ENCODE data around the gene DLGAP1.
A peak's percentile ranks its signal among the peaks of the same experiment; 100 is the strongest.

DLGAP1 gene

DNA sequence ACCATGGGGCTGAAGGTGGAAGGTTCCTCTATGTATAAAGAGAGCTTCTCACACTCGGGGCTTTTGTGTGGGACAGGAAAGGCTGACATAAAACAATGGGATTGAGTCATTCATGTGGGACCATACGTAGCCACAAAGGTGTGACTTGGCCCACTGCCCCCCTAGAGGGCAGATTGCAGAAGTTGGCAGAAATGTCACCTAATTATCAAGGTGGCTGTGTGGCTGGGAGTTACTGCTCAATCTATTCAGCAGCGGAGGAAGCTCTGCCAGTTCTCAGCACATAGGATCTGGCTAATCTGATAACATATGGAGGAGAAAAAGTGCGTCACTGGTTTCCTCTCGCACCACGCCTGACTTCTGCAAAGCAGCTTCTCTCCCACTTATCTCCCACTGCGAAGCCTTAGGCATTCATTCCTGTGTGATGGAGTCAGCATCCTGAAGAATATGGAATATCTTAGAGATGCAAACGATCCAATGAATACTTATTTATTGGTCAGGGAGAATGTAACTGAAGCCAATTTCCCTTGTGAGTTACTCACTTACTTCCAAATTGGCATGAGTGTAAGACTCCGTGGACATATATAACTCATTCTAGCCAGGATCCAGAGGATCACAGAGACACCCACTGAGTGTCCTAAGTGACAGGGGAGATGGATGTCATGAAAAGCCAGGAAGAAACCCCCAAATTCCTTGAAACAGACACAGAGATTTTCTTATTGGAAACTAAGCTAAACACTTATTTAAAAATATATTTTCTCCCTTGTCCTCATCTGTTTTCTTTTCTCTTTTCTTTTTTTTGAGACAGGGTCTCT lies 660.4 kb downstream of the DLGAP1 start:
- DNase-seq: peak; percentile 84

DNA sequence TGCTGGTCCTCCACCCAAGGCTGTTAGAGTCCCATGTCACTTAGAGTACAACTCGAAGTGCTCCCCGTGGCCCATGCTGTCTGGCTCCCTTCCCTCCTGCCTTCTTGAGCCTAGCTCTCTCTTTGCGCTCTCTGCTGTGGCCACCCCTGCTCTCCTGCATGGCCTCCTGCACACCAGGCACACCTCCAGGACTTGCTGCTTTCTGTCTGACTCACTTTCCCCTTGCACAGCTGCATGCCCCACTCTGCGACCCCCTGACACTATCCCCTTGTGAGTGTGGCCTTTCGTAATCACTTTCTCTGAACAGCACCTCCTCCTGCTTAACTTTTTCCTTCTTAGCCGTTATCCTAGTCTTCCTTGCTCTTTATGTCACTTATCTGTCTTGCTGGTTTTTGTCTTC lies 661.6 kb downstream of the DLGAP1 start:
- DNase-seq: no peak

DNA sequence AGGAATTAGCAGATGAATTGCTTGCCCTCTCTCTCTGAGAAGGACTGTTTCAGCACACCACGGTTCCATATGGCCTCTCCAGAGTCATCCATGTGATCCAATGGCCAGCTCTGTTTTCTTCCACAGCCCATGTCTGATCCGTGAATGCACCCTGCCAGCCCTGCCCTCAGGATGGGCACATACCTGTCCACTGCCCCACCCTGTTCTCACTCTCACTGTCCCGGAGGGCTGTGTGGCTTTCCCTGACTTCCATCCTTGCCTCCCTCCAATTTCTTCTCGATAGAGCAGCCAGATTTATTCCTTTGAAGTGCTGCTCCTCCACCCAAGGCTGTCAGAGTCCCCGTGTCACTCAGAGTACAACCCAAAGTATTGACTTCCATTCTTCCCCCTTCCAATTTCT lies 662.0 kb downstream of the DLGAP1 start:
- no peak for DNase-seq

DNA sequence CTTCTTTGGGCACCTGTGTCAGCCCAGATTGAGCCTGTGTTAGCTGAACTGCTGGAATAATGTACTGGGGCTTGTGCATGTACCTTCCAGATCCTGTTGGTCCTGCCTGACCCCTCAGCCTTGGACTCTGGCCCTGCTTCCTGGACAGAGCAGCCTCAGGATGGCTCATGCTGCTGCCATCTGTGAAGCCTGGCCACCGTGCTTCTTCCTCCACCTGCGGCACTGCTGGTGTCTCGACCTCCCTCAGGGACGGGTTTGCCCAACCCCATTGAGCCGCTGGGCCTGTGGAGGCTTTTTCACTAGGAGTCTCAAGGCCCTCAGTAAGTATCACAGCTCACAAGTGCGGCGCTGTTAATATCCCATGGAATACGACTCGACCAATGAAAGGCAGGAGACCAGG lies 662.4 kb downstream of the DLGAP1 start:
- no peak for DNase-seq

DNA sequence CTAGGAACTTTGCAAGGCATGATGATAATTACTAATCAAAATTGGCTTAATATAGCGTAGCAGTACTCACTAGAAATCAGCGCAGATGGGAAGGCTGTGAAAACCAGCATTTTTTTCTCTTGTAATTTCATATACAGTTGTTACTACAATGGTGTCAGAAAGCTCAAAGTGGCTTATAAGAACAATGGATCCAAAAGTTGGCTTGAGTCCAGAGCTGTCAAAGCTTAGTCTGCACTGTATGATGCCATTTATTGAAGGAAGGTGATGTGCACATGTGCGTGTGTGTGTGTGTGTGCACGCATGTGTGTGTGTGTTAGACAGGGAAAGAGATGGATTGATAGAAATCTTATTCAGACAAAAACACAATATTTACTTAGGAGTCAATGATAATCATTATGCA lies 663.9 kb downstream of the DLGAP1 start:
- DNase-seq: no peak

DNA sequence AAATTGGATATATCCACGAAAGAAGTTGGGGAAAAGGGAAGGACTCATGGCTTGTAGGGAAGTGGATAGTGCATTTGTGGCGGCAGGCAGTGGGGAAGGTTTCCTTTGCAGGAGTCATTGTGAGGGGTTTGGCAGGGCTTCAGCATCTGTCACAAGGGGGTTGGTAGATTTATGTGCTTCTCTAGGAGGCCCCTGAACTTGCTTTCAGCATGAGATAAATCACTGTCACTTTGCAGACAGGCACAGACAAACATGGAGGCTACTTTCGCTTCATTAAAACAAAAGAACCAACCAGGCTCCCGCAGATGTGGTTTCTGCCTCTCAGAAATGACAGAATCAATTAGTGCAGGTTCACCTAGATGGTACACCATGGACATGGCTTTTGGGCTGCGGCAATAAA lies 664.4 kb downstream of the DLGAP1 start:
- no peak for DNase-seq

DNA sequence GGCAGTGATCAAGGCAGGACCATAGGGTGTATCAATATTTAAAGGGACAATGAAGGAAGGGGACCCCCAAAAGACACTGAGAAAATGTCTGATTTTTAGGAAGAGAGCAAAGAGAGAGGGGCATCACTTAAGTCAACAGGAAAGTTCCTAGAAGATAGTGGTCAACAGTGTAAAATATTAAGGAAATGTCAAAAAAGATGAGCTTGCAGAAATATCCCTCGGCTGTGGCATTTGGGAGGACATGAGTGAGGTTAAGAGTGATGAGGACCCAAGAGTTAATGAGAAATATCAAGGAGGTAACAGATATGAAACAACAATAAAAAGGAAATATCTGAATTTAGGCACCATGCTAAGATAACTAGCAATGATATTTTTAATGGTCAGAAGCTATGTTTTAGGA lies 665.6 kb downstream of the DLGAP1 start:
- no peak for DNase-seq

DNA sequence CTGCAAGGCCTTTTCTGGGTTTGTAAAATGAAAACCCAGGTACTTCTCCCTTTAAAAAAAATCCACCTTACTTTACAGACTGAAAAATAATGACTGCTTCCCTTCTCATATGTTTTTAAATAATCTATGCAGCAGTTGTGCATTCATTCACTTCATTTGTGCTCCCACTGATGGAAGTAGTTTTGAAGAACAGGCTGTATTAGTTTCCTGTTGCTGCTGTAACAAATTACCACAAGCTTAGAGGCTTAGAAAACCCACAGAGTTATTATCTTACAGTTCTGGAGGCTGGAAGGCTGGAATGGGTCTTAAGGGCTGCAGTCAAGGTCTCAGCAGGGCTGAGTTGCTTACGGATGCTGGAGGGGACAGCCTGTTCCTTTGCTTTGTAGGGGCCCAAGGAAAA lies 670.2 kb downstream of the DLGAP1 start:
- DNase-seq: no peak

DNA sequence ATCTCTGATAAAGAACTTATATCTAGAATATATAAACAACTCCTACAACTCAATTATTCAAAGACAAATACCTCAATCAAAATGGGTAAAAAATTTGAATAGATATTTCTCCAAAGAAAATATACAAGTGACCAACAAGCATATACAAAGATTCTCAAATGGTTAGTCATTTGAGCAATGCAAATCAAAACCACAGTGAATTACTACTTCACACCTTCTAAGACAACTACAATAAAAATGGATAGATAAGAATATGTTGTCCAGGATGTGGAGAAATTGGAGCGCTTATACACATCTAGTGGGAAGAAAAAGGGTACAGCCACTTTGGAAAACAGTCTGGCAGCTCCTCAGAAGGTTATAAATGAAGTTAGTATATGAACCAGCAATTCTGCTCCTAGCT lies 672.2 kb downstream of the DLGAP1 start:
- no peak for DNase-seq

DNA sequence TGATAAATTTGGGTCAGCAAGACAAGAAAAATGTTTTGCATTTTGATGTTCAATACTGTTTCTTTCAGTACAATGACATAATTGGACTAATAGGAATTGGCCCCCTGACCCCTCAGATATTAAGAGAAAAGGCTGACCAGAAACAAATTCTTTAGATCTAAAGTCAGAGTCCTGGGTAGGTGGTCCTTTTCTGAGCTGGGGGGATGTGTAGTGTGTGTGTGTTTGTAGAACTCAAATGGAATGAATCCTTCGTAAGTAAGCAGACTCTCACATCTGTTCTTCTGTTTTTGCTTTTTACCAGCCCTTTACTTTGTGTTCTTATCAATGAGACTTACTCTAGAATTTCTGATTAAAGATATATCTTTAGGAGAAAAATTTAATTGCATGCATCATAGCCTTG lies 677.4 kb downstream of the DLGAP1 start:
- no peak for DNase-seq

DNA sequence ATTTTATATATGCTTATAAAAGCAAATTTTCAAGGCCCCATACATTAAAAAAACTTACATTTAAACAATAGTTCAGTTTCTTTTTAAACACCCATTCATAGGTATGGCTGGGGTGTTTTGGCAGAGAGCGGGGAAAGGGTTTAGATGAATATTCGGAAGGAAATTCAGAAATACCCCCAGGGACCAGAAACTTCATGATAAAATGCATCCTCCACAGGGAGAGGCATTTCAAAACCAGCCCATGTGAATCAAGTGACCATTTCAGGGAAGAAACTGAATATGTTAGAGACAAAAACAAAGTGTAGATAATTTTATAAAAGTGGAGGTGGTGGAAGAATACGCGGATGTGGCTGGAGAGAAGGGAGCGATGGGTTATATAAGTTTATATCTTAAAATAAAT lies 678.0 kb downstream of the DLGAP1 start:
- DNase-seq: no peak

DNA sequence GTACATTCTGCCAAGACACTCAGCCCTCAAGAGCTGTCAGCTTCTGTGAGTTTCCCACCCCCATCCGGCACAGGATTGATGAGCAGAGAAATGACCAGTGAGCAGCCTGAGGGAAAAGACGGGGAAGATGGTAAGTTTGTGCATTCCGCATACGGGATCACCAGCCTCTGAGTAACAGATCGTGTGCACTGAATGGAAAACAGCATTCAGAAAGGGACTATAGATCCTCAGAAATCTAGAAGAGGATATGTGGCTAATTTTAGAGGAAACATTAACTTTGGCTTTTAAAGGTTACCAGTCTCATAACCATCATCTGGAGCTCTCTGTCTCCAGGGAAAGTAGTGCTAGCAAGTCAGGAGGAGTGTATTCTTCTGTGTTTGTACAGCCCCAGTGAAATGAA lies 679.1 kb downstream of the DLGAP1 start:
- DNase-seq: no peak

DNA sequence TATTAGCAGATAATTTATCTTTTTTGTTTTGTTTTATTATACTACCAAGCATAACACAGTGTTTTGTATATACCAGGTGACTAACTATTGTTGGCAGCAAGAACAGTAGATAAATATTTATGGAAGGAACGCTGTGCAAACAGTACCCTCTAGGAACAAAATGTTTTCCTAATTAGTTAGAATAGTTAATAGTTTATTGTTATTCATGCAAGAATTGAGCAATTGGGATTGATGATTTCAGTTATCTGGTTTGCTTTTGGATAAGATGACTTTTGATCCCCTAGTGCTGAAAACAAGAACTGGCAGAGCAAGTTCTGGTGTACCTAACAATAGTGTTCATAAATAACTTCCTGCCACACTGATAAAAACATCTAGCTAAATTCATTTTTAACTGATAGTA lies 681.8 kb downstream of the DLGAP1 start:
- DNase-seq: no peak

DNA sequence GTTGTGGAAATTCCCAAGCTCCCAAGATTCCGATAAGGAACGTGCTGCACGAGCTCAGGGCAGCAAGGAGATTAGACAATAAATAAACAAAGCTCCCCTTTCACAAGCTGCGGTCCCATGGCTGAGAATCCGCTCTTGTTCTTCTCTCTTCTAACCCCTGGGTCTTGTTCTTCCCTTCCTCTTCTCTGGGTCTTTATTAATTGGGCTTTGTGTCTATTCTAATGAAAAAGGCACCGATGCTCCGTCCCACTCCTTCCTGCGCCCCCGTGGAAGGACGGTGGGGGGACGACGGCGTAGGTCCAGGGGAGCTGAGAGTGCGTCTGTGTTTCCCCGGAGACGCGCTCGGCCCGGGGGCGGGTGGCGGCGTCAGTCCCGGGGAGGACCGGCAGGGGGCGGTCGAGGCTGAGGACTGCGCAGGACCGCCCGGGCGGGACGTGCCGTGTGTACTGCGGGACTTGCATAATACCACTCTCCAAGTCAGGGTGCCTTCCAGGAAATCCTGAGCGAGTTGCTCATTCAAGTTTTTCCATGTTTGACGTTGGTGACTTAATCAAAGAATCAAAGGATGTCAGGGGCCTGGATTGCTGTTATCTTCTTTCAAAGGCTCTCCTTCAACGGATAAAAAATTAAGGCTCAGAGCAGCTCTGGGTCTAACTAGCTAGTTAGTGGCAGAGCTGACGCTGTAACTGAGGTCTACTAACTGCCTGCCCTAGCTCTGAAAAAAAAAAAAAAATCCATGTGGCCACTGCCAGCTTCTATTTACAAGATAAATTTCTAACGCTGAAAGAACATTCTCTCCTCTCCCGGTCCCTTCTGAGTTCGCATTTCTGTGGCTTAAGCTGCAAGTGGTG lies 683.8 kb downstream of the DLGAP1 start:
- peak; percentile 61 for DNase-seq

DNA sequence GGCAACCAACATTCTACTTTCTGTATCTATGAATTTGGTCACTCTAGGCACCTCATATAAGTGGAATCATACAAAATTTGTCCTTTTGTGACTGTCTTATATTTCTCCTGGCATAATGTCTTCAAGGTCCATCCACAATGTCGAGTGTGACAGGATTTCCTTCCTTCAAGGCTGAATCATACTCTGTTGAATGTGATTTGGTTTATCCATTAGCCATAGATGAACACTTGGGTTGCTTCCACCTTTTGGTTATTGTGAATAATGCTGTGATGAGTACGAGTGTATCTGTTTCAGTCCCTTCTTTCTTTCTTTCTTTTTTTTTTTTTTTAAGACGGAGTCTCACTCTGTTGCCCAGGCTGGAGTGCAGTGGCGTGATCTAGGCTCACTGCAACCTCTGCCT lies 693.8 kb downstream of the DLGAP1 start:
- DNase-seq: no peak

DNA sequence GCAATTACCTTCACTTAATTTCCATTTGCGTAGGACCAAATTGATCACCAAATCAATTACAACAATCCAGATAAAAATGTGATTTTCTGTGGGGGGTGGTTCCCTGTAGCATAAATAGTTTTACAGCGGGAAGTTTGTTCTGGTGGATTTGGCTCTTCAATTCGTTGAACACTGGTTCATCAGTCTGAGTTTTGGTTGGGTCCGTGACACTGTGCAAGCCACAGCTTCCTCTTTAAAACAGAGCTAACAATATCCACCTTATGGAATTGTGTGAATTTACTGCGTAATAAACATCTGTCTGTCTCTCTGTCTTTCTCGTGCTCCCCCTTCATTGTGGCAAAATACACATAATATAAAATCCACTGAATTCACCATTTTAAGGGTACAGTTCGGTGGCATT lies 694.4 kb downstream of the DLGAP1 start:
- DNase-seq: no peak

DNA sequence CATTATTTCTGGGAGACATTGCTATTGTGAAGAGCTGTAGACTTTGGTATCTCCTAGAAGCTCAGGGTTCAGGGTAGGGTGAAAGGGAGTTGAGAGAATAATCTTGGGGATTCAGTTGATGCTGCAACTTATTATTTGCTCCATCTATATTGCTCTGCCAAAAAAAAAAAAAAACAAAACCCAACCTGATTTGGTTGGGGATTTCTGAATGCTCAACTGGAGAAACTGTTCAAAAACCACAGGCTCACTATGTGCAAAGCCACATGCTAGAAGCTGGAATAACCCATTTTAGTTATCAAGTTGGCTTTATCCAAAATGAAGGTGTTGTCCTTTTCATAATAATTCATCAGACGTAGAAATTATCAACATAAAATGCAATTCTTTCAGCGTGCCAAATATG lies 696.0 kb downstream of the DLGAP1 start:
- DNase-seq: no peak

DNA sequence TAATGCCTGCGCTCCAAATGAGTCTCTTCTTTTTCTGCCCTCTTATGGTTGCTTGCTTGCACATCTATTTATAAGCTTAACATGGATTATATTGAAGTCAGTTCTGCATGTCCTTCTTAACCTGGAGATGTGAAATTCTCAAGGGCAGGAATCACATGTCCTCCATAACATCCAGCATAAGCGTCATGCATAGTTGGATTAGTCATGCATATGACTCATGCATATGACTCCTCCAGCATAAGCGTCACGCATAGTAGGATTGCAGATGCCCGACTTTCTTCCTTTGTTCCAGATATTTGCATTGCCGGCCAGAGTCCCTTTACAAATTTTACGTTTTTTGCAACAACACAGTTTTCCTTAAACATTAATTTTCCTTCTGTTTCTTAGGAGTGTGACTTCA lies 696.6 kb downstream of the DLGAP1 start:
- DNase-seq: no peak

DNA sequence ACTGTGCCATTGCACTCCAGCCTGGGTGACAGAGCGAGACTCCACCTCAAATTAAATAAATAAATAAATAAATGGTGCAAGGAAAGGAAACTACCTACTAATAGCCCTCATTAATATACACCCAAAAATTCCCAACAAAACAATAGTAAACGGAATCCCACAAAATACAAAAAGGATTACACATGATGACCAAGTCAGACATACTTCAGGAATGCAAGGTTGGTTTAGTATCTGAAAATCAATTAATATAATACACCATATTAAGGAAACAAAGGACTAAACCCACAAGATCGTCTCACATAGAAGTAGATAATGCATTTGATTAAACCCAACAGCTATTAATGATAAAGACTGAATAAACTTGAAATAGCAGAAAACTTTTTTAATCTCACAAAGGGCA lies 697.7 kb downstream of the DLGAP1 start:
- DNase-seq: no peak

DNA sequence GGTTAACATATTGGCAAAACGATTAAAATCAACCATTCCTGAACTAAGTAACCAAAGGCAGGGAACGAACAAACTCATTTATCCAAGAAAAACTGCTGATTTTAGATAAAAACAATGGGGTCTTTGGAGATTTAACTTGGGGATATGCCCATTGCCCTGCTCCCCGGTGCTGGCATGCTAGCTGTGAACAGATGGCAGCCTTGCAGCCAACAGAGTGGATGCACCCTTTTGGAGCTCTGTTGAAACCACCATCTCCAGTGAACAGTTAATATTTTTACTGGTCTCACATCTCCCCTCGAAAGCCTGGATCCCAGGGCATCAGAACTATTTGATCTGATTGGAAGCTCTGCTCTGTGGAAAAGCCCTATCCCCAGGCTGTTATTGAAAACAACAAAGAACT lies 702.0 kb downstream of the DLGAP1 start:
- no peak for DNase-seq

DNA sequence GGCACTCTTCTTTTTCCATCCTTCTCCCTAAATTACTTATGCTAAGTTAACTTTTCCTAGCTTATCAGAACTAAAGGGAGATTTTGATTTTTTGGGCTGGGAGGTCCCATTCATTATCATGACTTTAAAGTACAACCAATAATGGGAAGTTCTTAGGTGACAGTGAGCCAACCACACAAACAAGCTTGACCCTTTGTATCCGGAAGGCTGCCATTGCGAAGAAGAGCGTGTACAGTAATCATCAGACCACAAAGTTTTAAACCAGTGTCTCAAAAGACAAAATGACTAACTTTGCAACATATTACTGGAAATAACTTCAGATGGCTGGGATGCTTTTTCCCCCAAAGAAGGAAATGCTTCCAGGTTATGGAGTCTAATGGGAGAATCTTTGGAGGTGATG lies 707.0 kb downstream of the DLGAP1 start:
- no peak for DNase-seq

DNA sequence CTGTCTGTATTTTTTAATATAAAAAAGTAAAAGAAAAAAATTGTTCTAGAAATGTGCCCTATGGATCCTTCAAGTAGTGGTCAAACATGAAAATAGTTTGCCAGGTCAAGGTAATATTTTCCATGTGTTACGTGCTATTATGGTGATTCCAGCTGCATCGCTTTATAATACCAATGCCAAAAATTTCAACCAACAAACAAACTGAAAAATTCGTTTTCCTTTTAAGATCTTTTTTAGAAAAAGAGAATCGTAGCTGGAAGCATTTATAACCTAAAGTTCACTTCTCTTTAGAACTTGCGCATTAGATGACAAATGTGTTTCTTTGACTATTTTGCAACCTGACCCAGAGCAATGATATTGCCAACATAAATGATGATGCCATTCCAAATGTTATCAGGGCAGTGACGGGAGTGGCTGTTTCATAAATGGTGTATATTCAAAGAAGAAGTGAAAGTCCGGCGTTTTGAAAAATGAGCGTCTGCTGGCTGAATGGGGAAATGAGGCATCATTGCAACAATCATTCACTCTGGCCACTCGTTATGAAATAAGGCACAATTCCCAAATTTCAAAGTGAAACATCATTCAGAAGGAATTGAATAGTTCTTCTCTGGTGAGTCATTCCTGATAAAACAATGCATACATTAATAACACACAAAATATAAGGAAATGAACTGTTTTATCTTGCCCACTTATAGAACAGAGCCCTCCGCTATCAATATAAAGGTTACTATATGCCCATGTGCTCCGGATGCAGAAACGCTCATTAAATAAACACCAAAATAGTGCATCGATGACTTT lies 707.7 kb downstream of the DLGAP1 start:
- DNase-seq: no peak

DNA sequence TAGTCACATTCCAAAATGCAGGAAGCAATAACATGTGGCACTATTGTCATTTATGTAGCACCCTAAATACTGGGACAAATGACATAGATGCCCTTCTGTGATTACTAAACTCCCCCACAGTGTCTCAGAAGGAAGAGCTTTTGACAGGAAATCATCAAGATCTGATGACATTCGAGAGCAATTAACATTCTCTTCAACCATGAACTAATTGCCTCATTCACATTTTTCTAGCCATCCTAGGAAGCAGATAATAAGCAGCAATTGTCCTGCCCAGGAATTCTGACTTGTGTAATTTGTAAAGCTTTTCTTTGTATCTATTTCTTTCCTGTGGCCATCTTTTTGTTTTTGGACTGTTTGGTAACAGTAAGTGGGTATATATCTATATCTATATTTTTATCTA lies 712.6 kb downstream of the DLGAP1 start:
- DNase-seq: no peak

DNA sequence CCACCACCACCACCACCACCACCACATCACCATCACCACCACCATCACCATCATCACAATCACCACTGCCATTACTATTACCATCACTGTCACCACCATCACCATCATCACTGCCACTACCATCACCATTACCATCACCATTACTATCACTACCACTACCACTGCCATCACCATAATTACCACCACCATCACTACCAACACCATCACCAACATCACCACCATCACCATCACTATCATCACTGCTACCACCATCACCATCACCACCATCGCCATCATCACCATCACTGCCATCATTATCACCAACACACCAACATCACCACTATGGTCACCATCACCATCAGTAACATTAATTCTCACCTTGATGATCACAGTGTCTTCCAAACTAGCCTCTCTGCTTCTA lies 713.8 kb downstream of the DLGAP1 start:
- DNase-seq: no peak

Data from amniotic stem cell (primary cell).